Measurements from ENCODE around the gene RHOJ.
"Not testable (repeated sequence)": the region's sequence is repeated elsewhere in the genome, so short reads cannot be mapped to it uniquely, and the experiment has no call there.

RHOJ gene

DNA sequence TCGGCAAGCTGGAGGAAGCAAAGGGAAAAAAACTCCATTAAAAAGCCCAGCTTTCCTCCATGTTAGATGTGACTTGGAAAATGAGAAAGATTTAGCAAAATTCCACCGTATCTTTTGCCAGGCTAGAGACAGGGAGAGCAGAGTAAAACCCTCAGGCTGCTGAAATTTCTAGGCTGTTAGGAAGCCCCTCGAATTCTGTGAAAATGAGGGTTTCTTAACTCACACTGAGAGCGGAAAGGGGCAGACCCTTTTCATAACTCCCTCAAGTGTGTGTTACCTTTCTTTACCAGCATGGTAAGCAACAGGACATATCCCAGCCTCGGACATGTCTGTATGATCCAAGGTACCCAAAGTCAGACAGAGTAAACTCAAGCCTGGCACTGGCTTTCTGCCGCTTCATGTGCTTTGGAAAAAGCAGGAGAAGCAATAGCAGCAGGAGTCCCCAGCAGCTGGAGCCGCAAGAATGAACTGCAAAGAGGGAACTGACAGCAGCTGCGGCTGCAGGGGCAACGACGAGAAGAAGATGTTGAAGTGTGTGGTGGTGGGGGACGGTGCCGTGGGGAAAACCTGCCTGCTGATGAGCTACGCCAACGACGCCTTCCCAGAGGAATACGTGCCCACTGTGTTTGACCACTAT is at the start of gene RHOJ:
Gene RHOJ, plus strand, starts transcription at position 37 of the 637 bp plus-strand sequence. Its CDS starts 427 bp downstream, at position 464.
- in situ Hi-C loops (cut with HindIII; ENCODE audit: low pct_ligation_motif_present, low pct_unique_long_range_greater_than_20kb, low sequenced_read_pairs): no loop called here
- no peak for DNase-seq

GRCh38 chr14:63155511-63156185 is 48.6 kb upstream of the RHOJ start:
- no peak for DNase-seq
- in situ Hi-C loops (cut with HindIII; ENCODE audit: low pct_ligation_motif_present, low pct_unique_long_range_greater_than_20kb, low sequenced_read_pairs): no loop called here

DNA sequence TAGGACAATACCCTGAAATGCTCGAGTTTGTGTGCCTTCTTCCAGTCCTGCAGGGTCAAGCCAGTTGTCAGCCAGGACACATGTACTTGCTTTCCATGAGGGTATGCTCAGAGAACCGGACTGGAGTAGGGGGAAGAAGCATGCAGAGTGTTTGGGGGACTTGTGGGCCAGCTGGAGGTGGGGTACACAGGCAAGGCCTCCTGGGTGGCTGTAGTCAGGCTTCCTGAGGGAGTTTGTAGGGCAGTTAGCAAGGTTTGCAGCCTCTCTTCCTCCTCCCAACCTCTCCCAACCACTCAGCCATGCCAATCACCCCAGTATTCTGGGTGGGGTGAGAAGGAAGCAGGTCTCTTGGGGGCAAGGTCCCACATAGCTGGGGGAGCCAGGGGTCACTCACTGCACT is 47.0 kb upstream of the RHOJ start:
- DNase-seq: no peak
- in situ Hi-C loops (cut with HindIII; ENCODE audit: low pct_ligation_motif_present, low pct_unique_long_range_greater_than_20kb, low sequenced_read_pairs): no loop called here

GRCh38 chr14:63163306-63163705 is 40.9 kb upstream of the RHOJ start:
- DNase-seq: no peak
- in situ Hi-C loops (cut with HindIII; ENCODE audit: low pct_ligation_motif_present, low pct_unique_long_range_greater_than_20kb, low sequenced_read_pairs): no loop called here

- in situ Hi-C loops (cut with HindIII; ENCODE audit: low pct_ligation_motif_present, low pct_unique_long_range_greater_than_20kb, low sequenced_read_pairs): no loop called here
- DNase-seq: no peak
Observed at GRCh38 chr14:63164108-63164683, 40.0 kb upstream of the RHOJ start.

GRCh38 chr14:63165267-63165666 is 39.0 kb upstream of the RHOJ start:
- DNase-seq; in situ Hi-C loops (cut with HindIII; ENCODE audit: low pct_ligation_motif_present, low pct_unique_long_range_greater_than_20kb, low sequenced_read_pairs): not testable (repeated sequence)

DNA sequence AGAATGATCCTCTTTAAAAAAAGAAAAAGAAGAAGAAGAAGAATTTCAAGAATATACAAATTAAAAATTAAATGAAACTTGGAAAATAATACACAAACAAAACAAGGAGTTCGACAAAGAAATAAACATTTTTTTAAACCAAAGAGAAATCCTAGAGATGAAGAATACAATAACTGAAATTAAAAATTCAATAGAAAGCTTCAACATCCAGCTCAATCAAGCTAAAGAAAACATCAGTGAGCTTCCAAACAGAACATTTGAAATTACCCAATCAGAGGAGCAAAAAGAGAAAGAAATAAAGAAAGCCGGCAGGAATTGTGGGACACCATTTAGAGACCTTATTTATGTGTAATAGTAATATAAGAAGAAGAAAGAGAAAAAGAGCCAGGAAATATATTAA is 37.2 kb upstream of the RHOJ start:
- DNase-seq: no peak
- in situ Hi-C loops (cut with HindIII; ENCODE audit: low pct_ligation_motif_present, low pct_unique_long_range_greater_than_20kb, low sequenced_read_pairs): no loop called here

DNA sequence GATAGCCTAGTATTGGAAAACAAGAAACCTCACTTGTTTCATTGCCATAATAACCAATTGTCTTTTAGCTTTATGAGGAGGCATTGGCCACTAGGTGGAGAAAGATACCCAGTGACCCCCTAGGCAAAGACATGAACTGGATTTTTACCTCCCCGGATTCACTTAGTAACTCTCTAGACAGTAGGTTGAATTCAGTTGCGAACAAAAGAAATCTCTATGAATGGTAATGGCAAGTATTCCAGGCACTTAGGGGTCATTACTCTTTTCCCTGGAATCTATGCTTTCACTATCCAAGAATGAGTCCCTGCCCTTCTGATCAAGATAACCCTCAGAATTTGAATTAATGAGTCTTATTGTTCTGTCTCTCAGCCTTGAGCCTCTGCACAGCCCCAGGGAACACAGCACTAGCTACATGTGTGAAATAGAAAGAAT is 29.5 kb upstream of the RHOJ start:
- in situ Hi-C loops (cut with HindIII; ENCODE audit: low pct_ligation_motif_present, low pct_unique_long_range_greater_than_20kb, low sequenced_read_pairs): no loop called here
- DNase-seq: peak; percentile 30

DNA sequence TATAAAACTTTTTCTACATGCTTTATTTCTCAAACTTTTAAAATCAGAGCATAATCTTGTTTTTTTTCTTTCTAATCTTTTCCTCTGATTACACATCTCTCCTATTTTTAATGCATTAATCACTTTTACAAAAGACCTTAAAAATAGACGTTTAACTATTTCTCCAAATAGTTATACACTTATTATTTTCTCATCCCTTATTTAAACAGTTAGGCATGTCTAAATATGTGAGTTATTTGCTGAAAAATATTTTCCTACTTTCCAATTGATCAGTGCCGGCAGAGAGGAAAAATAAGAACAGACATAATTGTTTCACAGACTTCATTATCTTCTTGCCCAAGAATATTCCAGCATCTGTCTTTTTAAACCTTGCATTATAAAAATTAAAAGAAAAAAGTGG is 28.7 kb upstream of the RHOJ start:
- no peak for DNase-seq
- in situ Hi-C loops (cut with HindIII; ENCODE audit: low pct_ligation_motif_present, low pct_unique_long_range_greater_than_20kb, low sequenced_read_pairs): no loop called here

- in situ Hi-C loops (cut with HindIII; ENCODE audit: low pct_ligation_motif_present, low pct_unique_long_range_greater_than_20kb, low sequenced_read_pairs): no loop called here
- no peak for DNase-seq
Observed at GRCh38 chr14:63178912-63179311, 25.3 kb upstream of the RHOJ start.

DNA sequence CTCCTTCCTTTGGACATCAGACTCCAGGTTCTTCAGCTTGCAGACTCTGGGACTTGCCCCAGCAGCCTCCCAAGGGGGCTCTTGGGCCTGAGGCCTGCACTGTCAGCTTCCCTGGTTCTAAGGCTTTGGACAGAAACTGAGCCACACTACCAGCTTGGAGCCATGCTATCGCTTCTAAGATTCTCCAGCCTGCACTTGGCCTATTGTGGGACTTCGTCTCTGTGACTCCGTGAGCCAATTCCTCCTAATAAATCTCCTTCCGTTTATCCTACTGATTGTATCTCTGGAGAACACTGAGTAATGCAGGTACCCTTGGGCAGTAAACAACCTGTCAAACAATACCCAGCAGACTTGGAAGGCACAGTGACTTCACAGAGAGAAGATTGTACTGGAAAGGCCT is 24.9 kb upstream of the RHOJ start:
- in situ Hi-C loops (cut with HindIII; ENCODE audit: low pct_ligation_motif_present, low pct_unique_long_range_greater_than_20kb, low sequenced_read_pairs): no loop called here
- DNase-seq: no peak

DNA sequence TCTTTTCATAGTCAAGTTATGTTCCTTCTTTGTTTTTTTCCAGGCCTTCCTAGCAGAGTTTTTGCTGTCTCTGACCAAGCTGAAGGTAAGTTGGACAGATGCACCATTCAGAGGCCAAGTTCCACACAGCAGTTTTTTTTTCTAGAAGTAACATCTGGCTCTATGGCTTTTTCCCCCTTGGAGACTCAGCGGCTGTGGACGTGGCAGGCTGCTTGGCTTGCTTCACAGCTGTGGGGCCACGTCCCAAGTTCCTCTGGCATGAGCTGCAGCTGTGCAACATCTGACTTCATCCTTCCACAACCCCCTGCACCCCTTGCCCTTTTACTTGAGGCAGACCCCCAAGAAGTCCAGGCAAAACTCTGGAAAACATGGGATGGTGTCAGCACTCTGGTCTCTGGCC is 24.2 kb upstream of the RHOJ start:
- in situ Hi-C loops (cut with HindIII; ENCODE audit: low pct_ligation_motif_present, low pct_unique_long_range_greater_than_20kb, low sequenced_read_pairs): no loop called here
- no peak for DNase-seq

DNA sequence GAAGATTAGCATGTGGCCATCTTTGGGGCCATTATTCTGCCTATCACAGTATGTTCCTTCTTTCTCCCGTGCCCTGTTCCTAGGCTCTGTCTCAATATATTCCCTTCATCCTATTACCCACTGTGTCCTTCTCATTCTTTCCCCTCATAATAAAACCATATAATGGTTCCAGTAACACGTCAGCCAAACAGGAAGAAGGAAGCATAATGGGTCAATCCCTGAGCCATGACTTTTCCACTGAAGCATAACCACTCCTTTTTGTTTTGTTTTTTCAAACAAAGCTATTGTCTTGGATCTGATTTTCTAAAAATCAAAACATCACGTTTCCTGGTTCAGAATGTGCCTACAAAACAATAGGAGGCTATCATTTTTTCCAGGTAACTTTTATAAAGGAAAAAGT is 21.3 kb upstream of the RHOJ start:
- in situ Hi-C loops (cut with HindIII; ENCODE audit: low pct_ligation_motif_present, low pct_unique_long_range_greater_than_20kb, low sequenced_read_pairs): no loop called here
- DNase-seq: no peak

DNA sequence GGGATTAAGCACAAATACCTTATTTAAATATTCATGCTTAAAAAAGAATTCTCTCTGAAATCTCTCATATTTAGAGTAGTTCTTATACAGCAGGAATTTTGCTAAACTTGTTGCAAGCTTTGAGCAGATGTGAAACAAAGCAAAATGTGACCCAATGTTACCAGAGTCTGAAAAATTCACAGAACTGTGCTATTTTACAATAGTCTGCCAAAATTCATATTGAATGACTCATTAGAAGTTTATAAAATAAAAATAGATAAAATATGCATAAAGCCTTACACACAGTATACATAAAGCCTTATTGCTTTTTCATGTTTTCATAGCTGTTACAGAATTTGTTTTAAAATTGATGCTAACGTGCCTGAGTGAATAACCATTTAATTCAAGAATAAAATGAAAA is 17.8 kb upstream of the RHOJ start:
- DNase-seq: no peak

DNA sequence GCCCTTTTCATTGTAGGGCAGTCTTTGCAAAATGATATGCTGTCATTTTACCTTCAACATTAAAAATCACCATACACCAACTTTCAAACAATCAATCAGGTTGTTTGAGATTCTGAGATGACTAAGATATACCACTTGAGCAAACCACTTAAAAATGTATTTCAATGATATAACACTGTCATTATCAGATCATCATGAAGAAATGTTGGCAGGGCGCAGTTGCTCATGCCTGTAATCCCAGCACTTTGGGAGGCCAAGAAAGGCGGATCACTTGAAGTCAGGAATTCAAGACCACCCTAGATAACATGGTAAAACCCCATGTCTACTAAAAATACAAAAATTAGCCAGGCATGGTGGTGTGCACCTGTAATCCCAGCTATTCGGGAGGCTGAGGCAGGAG is 13.0 kb upstream of the RHOJ start:
- DNase-seq: no peak
- in situ Hi-C loops (cut with HindIII; ENCODE audit: low pct_ligation_motif_present, low pct_unique_long_range_greater_than_20kb, low sequenced_read_pairs): no loop called here

More for the DNA sequence above, 17.8 kb upstream of the RHOJ start:
- in situ Hi-C loops (cut with HindIII; ENCODE audit: low pct_ligation_motif_present, low pct_unique_long_range_greater_than_20kb, low sequenced_read_pairs): no loop called here

DNA sequence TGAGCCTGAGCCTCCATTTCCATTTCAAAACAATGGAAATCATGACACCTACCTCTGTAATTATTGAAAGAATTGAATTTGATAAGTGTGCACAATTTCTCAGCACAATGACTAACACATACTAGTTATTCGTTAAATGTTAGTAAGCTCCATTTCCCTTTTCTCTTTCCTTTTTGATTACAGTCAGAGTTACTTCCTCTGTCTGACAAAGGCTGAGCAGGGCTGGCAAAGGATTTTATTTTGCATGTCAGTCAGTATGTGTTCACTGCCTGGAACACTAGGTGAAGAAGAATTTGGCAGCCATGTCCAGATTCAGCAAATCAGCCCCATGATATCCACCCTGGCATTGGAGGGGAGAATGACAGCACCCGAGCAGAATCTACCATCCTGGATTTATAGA is 12.2 kb upstream of the RHOJ start:
- in situ Hi-C loops (cut with HindIII; ENCODE audit: low pct_ligation_motif_present, low pct_unique_long_range_greater_than_20kb, low sequenced_read_pairs): no loop called here
- no peak for DNase-seq

- in situ Hi-C loops (cut with HindIII; ENCODE audit: low pct_ligation_motif_present, low pct_unique_long_range_greater_than_20kb, low sequenced_read_pairs): no loop called here
- DNase-seq: no peak
Observed at GRCh38 chr14:63193236-63193635, 11.0 kb upstream of the RHOJ start.

- DNase-seq: no peak
Observed at GRCh38 chr14:63200035-63200740, 4.1 kb upstream of the RHOJ start.

DNA sequence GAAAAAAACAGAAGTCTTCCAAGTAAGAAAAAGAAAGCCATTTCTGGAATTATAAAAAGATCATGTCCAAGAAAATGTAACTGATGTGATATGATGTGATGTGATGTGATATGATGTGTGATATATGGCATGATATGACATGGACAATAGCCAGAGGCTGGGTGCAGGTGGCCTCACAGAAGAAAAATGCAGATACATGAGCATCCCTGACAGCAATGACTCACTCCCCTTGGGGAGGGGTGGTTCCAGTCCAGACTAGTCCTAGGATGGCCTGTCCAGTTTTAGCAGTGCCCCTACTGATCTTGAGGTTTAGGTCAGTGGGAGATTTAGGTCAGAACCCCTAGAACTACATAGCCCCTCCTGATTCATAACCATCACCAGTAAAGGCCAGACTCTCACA is 3.5 kb upstream of the RHOJ start:
- no peak for DNase-seq
- in situ Hi-C loops (cut with HindIII; ENCODE audit: low pct_ligation_motif_present, low pct_unique_long_range_greater_than_20kb, low sequenced_read_pairs): no loop called here

More at GRCh38 chr14:63200035-63200740, 4.1 kb upstream of the RHOJ start:
- in situ Hi-C loops (cut with HindIII; ENCODE audit: low pct_ligation_motif_present, low pct_unique_long_range_greater_than_20kb, low sequenced_read_pairs): no loop called here
